ENCODE results near the gene NUCB1. TPM values are rescaled to one million over a fixed set of nuclear protein-coding genes. Genes with fewer than 3 reads are reported as not detected.

The NUCB1 gene
- total and polyA plus RNA-seq, 9 of the 15 experiments (the other 6 are each of a cell fraction or from before 2014, with no cell fraction given) = 3.1 to 153 (median 71.7) TPM

- TF ChIP-seq ZBTB26 (CRISPR knock-in tag; IDR thresholded peaks at IDR 0.05) (no peak), STAT6 (CRISPR knock-in tag; IDR thresholded peaks at IDR 0.05) (0 out of 2 replicates have a peak, but pooled peaks have one; percentile 4), MYBL2 (IDR thresholded peaks at IDR 0.05; ENCODE audit: low read depth) (no peak), MYBL2 (CRISPR knock-in tag; IDR thresholded peaks at IDR 0.05; ENCODE audit: borderline replicate concordance) (no peak), SAFB (IDR thresholded peaks at IDR 0.05; ENCODE audit: borderline replicate concordance, low read depth, low read length) (no peak), KDM2B (CRISPR knock-in tag; IDR thresholded peaks at IDR 0.05) (no peak), ETV1 (tag; conservative IDR thresholded peaks at IDR 0.05; ENCODE audit: low read depth) (peak; percentile 86), ZNF395 (CRISPR knock-in tag; IDR thresholded peaks at IDR 0.05) (peak; percentile 22; the same call in 1 of the 2 replicates), TAF9B (IDR thresholded peaks at IDR 0.05; ENCODE audit: partially characterized antibody) (no peak), ZNF592 (IDR thresholded peaks at IDR 0.05) (no peak), SRSF1 (IDR thresholded peaks at IDR 0.05; ENCODE audit: low read depth, low read length) (no peak), ZNF589 (CRISPR knock-in tag; IDR thresholded peaks at IDR 0.05; ENCODE audit: low read depth) (0 out of 2 replicates have a peak, but pooled peaks have one; percentile 27), ZNF740 (CRISPR knock-in tag; IDR thresholded peaks at IDR 0.05) (no peak), ZNF740 (tag; IDR thresholded peaks at IDR 0.05) (no peak), FUS (optimal IDR thresholded peaks at IDR 0.05; ENCODE audit: low read depth, low read length) (no peak), NFE2L1 (tag; IDR thresholded peaks at IDR 0.05; ENCODE audit: borderline replicate concordance, low read depth) (no peak)
Measured at GRCh38 chr19:48950830-48951519, 50.9 kb downstream of the NUCB1 start (continued).
